Lower lobe of right lung (tissue), 2 donors: ENCODE data around the gene GAS7. TPM values are rescaled to one million over a fixed set of nuclear protein-coding genes. Genes with fewer than 3 reads are reported as not detected.

Experiments used
- ATAC-seq, 2 donors: fragments of 200-7000 bp; cut with Tn5 transposase; one replicate each; pipeline ENCODE4 v1.9.1; 2020 to 2022; ENCODE audit warnings: mild to moderate bottlenecking in 2 of 2, moderate library complexity in 2 of 2
- DNase-seq: peaks from one replicate; pipeline ENCODE4 v3.0.0-alpha.2; 2020
- H3K27ac ChIP-seq: fragments of 200-600 bp; one replicate; pipeline ENCODE4 v1.8.0; 2022
- H3K27me3 ChIP-seq: fragments of 200-600 bp; one replicate; pipeline ENCODE4 v1.8.0; 2022; ENCODE audit warnings: low read depth
- H3K36me3 ChIP-seq: fragments of 200-600 bp; one replicate; pipeline ENCODE4 v1.8.0; 2022; ENCODE audit warnings: mild to moderate bottlenecking
- H3K4me1 ChIP-seq: fragments of 200-600 bp; one replicate; pipeline ENCODE4 v1.8.0; 2022
- H3K4me3 ChIP-seq: fragments of 200-600 bp; one replicate; pipeline ENCODE4 v1.8.0; 2022; ENCODE audit warnings: mild to moderate bottlenecking
- H3K9me3 ChIP-seq: fragments of 200-600 bp; one replicate; pipeline ENCODE4 v1.8.0; 2022
- intact Hi-C: fragments of 100-400 bp; cut with DNase I; formaldehyde crosslinking; loops from one replicate; pipeline ENCODE4 v1.11.0; 2022
- total RNA-seq: library from RNA; stranded (reverse); fragmentation: NEBNext Ultra II Directional; extraction: Animal tissue kit (Norgen Biotek cat#: 25700); gene quantifications from one replicate; pipeline ENCODE4 v1.2.1, GENCODE V29; 2021
- TF ChIP-seq, protein P1 (sequence below): fragments of 200-600 bp; IDR thresholded peaks from one replicate; pipeline ENCODE4 v1.8.0; 2022; ENCODE audit warnings: antibody characterized with exemption, mild to moderate bottlenecking
- donor health status: DM: no; HTN: yes; CAD: no; lungs with severe emphysema.

The GAS7 gene
- total RNA-seq, 1 donor from 2014 or later: 54.1 TPM

DNA sequence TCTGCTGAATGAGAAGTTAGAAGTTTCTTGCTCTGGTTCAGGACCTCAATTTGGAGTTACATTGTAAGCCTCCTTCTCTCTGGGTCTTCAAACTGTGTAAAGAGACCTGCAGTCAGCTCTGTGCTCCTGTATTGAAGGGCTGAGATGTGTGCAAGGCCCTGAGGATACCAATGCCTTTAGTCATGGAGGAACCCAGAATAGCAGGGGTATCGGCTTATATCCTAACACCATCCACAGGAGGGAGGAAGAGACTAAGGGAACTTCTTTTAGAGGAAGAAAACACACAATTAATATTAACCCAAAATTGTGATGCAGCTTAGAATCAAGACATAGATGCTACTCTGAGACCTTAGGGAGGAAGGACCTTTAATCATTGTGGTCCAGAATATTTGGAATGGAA is 336.2 kb downstream of the GAS7 start:
- DNase-seq (no peak), ATAC-seq (no peak)
- Histone ChIP-seq H3K4me1 (no peaks in the 10 kb centered on the region), H3K9me3 (no peaks in the 10 kb centered on the region), H3K4me3 (no peak overlapping the region), H3K27me3 (no peaks in the 10 kb centered on the region), H3K27ac (no peak overlapping the region), H3K36me3 (no peaks in the 10 kb centered on the region)
- intact Hi-C loops: no loop called here
- TF ChIP-seq, protein P1, sequence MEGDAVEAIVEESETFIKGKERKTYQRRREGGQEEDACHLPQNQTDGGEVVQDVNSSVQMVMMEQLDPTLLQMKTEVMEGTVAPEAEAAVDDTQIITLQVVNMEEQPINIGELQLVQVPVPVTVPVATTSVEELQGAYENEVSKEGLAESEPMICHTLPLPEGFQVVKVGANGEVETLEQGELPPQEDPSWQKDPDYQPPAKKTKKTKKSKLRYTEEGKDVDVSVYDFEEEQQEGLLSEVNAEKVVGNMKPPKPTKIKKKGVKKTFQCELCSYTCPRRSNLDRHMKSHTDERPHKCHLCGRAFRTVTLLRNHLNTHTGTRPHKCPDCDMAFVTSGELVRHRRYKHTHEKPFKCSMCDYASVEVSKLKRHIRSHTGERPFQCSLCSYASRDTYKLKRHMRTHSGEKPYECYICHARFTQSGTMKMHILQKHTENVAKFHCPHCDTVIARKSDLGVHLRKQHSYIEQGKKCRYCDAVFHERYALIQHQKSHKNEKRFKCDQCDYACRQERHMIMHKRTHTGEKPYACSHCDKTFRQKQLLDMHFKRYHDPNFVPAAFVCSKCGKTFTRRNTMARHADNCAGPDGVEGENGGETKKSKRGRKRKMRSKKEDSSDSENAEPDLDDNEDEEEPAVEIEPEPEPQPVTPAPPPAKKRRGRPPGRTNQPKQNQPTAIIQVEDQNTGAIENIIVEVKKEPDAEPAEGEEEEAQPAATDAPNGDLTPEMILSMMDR: no peak

DNA sequence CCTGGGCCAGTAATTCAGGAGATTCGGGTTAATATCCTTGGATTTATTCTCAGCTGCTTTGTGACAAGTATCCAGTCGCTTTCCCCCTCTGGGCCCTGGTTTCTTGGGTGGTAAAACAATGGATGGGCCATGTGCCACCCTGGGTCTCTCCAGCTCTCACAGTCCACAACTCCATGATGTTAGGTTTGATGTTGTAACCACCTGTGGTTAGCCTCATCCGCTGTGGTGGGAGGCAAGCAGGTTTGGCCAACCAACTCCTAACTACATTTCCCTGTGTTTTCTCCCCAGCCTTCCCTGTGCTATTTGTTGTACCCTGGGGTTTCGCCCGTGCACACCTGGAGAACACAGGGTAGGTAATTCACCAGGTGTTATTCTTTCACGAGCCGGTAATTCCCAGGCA is 337.6 kb downstream of the GAS7 start:
- H3K4me1 ChIP-seq: no peaks in the 10 kb centered on the region
- H3K27me3 ChIP-seq: no peaks in the 10 kb centered on the region
- H3K9me3 ChIP-seq: no peaks in the 10 kb centered on the region
- DNase-seq (no peak), ATAC-seq (no peak)
- H3K27ac ChIP-seq: no peak overlapping the region
- TF ChIP-seq, protein P1: no peak
- H3K4me3 ChIP-seq: no peak overlapping the region
- H3K36me3 ChIP-seq: no peaks in the 10 kb centered on the region
- intact Hi-C loops: no loop called here

Other genes with a start within 250 kb of the GAS7 start
- gene MYH13, start 174.4 kb upstream of the GAS7 start, total RNA-seq: not detected
- gene MYH8, start 223.3 kb upstream of the GAS7 start, total RNA-seq: not detected